OCI-M2 (cell line): Measurements from ENCODE around the gene UBE2G2.

Source experiments
- DNase-seq: peaks from one replicate; lab custom pipeline; 2025; ENCODE audit not compliant: unreplicated experiment; lab: John Stamatoyannopoulos, UW

UBE2G2 gene

DNA sequence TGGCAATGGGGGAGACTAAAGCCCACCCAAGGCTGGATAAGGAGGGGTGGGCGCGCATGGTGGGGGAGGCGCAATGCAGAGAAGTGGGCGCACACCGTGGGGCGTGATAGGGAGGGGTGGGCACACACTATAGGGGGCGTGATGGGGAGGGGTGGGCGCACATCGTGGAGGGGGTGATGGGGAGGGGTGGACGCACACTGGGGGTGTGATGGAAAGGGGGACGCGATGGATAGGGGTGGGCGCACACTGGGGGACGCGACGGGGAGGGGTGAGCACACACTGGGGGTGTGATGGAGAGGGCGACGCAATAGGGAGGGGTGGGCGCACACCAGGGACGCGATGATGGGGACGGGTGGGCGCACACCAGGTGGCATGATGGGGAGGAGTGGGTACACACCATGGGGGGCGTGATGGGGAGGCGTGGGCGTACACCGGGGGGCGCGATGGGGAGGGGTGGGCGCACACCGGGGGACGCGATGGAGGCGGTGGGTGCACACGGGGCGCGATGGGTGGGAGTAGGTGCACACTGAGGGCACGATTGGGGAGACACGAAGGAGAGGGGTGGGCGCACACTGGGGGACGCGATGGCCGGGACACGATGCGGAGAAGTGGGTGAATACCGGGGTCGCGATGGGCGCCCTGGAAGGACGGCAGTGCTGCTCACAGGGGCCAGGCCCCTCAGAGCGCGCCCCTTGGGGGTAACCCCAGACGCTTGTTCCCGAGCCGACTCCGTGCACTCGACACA, 15.3 kb upstream of the UBE2G2 start:
- DNase-seq: no peak

DNA sequence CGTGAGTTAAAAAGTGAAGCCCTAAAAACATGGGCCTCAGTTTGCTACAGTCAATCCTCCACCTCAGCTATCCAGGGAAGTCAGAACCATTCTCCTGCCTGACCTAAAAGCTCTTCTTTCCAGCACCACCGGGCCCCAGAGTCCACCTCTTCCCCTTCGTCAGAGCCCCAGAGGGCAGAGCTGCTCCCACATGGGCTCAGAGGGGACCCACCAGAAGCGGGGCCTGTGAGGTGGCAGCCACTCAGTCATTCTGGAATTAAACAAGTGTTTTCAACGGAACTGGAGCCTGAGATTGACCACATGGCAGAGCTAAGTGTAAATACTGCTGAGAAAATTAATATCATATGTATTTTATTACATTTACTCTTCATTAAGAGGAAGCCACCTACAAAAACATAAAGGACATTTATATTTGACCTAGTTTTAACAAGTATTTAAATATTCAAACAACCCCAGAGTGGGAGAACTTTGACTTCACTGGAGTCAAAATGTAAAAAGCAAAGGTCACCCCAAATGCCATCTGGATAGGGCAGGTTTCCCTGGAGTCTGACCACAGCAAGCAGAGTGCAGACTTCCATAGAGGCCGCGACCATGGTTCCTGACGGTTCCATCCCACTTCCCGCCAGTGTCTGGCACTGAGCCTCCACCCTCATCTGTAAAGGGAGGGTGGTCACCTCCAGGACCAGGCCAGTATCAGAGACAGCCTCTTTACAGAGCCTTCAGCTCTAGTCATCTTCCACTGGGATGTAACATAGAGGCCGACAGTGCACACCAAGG, 14.4 kb upstream of the UBE2G2 start:
- no peak for DNase-seq

DNA sequence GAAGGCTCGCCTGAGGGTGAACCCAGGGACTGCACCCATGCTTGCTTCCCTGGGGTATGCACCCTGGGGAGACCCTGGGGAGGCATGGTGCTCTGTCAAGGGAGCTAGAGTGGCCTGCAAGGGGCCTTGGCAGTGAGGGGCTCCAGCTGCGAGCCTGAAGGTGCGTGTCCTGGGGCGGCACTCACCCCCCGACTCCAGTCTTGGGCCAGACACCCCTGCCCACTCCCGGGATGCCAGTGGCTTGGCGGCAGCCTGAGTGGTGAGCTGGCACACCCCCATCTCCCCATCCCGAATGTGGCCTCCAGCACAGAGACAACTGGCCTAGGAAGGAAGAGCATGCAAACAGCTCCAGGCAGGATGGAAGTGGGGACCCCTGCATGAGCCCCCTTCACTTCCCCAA, 13.6 kb upstream of the UBE2G2 start:
- DNase-seq: no peak

DNA sequence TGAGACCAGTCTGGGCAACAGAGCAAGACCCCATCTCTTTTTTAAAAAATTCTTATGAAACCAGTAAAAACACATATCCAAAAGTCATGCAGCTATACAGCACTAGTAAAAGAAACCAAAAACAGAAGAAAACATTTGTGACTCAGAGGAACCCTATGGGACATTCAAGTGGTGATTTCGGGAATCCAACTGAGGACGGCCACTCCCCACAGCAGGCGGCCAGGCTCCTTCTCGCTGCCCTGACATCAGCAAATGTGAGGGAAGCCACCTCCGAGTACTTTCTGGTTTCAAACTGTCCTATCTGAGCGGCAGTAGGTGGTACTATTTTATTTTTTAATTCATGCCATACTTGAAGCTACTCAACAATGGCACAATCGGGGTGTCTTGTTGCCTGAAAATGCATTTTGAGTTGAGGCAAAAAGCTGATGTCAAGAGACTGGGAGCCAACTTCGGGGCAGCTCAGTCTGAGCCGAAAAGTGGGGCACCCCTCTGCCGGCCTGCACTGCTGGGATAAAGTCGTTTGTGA, 12.9 kb upstream of the UBE2G2 start:
- no peak for DNase-seq

DNA sequence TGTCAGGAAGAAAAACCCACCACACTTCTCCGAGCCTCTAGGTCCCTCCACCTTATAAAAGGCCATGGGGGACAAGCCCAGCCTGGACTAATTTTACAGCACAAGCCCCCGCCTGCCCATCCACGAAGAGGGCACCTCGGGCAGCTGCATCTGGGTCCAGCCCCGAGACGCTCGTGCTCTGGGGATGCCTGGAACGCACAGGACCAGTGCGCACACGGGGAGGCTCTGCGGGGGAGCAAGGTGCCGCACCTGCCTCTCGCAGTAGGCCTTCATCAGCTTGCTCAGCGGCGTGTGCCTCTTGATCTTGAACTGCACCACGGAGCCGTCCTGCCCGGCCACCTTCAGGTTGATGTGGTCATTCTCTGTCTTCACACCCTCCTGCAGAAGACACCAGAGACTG, 12.1 kb upstream of the UBE2G2 start:
- no peak for DNase-seq

DNA sequence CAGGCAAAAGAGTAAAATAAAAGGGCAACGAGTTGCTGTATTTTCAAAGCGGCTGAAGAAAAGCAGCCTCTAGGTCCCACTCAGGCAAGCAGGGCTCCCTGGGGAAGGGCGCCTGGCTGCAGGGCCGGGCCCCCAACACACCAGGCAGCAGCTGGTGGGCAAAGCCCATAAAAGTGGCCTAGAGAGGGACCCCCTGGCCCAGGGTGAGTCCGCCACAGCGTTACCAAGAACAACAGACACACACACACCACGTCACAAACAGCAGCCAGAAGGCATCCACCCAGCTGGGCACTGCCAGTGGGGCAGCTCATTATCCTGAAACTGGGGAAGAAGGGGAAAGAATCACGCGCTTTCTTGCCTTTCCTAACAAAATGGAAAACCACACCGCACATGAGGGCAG, 11.5 kb upstream of the UBE2G2 start:
- no peak for DNase-seq

DNA sequence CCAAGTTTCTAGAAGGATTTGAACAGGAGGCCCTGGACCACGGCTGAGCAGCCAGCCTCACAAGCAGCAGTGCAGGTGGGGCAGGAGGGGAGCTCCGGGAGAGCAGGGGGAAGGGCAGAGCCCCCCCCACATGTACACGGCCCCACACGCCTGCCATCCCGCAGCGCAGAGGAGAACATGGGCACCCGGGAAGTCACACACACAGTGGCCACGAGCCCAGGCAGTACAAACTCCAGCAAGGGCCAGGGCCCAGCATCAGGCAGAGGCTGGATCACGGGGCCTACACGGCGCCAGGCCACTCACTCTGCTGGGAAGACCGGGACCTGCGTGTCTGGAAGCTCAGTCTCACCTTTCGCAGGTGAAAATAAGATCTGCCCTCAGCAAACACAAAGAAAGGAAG, 11.0 kb upstream of the UBE2G2 start:
- no peak for DNase-seq

DNA sequence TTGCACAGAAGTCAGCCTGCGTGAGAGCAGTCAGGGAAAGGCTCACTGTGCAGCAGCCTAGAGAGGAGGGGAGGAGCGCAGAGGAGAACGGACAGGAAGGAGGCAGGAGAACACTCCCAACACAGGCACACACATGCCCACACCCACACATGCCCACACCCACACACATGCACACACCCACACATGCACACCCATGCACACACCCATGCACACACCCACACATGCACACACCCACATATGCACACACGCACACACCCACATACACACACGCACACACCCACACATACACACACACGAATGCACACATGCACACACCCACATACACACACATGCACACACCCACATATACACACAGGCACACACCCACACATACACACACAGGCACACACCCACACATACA, 9.2 kb upstream of the UBE2G2 start:
- DNase-seq: no peak

DNA sequence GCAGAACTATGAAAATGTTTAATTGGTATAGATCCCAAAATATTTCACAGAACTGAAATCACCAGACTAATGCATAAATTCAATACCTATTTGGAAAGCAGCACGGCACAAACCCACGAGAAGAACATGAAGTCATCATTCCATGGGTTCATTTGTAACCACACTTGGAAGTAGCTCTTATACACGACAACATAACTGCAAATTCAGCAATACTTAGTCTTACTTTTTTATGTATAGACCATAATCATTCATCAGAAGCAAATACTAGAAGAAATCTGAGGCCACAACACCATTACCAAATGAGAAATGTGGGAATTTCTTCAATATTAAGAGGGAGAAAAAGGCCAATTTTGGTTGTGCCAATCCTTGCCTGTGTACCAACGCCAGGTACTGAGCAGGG, 4.2 kb upstream of the UBE2G2 start:
- DNase-seq: no peak

DNA sequence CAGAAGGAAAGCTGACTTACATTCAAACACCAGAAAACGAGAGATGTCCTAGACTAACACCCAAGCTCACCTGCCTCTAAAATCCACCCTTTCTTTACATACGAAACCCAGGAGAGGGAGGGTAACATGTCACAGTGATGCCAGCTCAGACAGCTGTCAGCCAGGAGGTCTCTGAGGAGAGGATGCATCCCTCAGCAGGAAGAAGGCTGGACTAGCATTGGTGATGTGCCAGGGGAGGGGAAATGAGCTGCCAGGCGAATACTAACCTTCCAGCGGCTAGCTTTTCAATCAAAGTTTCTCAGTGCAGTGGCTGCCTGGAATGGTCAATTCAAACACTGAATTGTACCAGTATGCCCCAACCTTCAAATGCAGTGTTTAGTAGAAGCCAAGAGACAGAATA, 3.6 kb upstream of the UBE2G2 start:
- no peak for DNase-seq

DNA sequence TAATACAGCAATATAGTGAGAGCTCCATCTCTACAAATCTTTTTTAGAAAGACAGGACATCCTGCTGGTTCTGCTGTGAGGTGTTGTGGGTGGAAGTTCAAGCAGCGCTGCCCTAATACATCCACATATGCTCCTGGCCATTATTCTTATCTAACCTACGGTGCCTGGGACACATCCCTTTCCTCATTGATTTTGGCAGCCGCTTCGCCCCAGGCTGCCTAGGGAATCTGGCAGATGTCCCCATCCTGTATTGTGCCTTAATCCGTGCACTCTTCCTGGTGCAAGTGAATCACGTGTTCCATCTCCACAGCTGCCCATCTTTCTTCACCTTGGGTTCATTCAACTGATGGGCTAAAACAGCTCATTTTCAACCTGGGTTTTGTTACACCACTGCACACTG, 3.1 kb upstream of the UBE2G2 start:
- DNase-seq: no peak

DNA sequence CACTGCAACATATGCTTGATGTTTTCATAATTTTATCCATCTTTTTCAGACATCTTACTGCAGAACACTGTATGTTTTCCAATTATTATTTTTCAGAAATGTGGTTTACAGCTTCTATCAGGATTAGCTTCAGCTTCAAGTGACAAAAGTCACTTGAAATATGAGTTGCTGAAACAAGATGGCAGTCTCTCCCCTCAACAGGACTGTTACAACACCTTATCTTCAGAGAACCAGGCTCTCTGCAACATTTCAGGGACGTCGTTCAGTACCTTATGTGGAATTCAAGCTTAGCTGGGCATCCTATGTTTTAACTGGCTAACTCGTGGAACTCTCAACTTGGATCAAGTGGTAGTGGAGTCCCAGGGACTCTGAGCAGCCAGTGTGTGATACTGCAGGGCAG, 2.0 kb upstream of the UBE2G2 start:
- DNase-seq: no peak

DNA sequence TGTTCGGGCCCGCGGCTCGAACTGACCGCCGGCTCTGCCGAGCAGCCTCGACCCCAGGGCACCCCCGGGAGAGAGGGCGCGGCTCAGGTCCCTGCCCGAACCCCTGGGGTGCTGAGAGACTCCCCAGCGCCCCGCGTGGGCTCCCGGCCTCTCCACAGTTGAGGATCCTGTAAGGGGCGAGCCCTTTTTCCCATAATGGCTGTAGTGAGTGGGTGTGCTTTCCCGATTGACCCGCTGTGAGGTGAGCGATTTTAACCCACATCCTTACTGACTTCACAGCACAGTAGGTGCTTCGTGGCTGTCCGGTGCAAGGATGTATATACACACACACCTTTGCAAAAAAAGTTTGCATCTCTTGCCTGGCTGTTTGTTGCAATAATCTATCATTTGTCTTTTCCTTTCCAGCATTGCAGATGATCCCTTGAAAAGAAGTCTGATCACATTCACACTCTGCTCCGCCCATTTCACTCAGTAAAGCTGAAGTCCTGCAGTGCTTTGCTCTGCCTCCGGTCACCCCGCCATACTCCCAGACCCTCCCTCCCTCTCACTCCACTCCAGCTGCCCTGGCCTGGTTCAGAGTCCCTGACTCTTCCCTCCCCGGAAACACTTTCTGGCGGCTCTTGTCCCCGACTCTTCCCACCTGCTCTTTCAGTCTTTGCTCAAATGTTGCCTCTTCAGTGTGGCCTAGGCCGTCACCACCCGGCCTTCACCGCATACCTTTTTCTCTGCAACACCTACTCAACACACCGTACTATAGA, 955 bp upstream of the UBE2G2 start:
- DNase-seq: no peak

DNA sequence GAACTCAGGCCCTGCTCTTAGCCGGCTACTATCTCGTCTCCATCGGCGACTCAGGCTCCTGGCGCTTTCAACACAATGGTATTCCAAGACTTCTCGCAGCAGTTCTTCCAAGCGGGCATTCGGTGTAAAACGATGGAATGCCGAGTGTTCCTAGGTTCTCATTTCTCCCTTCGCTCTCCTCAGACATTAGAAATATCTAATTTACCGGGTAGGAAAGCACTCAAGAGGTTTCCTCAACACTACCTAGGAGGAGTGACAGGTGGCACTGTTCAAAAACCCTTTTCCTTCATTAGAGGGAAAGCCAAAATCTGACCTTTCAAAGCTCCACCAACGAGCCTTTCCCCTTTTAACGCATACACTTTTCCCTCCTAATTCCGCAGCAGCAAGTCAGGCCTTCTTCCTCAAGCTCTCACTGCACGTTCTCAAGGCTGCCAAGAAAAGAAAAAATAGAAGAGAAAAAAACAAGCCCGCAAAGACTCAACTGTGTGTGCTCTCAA, 601 bp downstream of the UBE2G2 start:
- no peak for DNase-seq

DNA sequence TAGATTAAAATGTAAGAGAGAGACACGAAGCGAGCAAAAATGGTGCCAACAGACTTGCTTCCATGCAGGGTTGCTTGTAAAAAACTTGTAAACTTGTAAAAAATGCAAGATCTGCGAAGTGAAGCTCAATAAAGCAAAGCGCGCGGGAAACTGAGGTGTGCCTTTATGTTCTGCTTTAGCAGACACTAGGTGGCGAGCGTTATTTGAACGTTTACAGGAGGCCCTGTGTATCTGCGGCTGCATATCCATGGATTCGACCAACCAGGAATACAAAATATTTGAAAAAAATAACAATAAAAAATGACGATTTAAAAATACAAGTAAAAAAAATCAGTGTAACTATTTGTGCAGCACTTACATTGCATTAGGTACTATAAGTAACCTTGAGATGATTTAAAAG, 1.5 kb downstream of the UBE2G2 start:
- no peak for DNase-seq

DNA sequence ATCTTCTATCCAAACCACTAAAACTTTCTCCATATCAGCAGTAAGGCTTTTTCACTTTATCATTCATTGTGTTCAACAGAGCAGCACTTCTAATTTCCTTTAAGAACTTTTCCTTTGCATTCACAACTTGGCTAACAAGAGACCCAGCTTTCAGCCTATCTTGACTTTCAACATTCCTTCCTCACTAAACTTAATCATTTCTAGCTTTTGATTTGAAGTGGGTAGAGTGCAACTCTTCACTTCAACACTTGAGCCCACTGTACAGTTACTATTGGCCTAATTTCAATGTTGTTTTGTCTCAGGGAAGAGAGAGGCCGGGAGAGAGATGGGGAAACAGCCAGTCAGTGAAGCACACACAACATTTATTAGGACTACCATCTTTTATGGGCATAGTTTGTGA, 2.0 kb downstream of the UBE2G2 start:
- no peak for DNase-seq

DNA sequence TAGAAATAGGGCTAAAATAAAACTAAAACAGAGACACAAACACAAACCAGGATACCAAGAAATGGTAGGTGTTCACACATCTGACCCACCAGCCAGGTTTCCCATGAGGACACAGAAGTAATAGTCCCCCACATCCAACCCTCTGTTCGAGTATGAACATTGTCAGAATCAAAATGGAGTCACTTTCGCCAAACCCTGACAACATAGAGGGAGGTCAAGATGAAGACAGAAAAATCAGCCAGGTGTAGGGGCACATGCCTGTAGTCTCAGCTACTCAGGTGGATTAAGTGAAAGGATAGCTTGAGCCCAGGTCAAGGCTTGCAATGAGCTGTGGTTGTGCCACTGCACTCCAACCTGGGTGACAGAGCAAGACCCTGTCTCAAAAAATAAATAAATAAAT, 3.8 kb downstream of the UBE2G2 start:
- DNase-seq: no peak

DNA sequence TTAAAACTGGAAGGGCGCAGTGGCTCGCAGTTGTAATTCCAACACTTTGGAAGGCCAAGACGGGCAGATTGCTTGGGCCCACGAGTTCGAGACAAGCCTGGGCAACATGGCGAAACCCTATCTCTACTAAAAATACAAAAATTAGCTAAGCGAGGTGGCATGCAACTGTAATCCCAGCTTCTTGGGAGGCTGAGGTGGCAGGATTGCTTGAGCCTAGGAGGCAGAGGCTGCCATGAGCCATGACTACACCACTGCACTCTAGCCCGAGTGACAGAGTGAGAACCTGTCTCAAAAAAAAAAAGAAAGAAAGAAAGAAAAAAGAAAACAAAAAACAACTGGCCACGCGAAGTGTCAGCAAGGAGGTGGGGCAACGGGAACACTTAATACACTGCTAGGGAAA, 6.3 kb downstream of the UBE2G2 start:
- DNase-seq: no peak

DNA sequence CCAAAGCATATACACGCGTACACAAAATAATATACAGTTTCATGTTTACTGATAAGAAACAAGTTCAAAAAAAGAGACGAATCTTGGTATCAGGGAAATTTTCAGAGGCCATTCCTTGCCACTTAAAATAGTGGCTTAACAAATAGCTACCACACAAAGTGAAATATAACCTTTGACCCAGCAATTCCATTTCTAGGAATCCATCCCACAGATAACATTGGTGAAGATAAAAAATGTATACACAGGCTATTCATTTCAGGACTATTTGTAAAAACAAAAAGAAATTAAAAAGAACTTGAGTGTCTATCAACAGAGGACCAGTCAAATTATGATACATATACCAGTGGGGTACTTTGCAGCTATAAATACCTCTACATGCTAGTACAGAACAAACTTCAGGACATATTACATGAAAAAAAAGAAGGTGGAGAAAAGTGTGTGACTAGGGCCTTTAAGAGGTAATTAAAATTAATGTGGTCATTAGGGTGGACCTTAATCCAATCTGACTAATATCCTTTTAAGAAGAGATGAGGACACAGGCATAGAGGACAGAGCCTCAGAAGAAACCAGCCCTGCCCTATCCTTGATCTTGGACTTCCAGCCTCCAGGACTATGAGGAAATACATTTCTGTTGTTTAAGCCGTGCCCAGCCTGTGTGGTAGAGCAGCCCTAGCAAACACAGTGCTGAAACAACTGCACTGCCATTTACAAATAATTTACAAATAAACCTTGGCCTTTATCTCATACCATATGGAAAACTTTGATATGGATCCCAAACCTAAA, 7.8 kb downstream of the UBE2G2 start:
- no peak for DNase-seq

DNA sequence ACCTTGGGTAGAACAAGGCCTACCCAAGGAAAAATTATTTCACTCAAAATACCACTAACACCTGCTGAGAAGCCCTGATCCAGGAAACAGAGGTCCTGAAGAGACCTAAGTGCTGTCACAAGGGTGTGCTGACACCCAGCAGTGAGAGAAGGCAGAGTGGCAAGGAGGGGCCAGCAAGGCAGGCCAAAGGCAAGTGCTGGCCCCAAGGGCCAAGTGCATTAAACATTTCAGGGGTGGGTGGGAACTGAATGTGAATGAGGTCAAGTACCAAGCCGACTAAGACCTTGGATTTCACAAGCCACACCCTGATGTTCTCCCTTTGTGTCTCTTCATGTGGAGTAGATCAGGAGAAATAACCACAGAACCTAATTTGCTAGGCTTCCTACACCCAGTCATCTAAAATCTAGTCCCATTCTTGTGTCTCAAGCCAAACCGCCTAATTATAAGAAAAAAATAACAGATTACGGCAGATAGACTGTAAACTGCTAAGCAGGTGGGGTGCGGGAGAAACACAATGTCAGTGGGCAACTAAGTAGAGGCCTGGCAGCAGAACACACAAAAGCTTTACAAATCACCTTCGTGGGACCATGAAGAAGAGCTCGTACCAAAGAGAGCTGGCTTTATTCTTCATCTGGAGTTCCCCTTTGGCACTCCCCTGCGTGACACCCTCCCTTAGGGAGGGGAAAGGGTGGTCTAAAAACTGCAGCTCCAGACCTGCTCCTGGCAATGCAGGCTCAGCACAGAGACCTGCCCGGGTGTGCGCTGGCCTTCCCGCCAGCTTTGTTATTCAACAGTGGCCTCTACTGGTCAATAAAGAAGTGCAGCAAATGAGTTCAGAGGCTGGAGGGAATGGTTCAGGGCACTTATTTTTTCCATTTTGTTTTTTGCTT, 8.7 kb downstream of the UBE2G2 start:
- DNase-seq: no peak
